GM19099 (cell line): Measurements from ENCODE around the gene USP31.

Experiments
- POLR2A ChIP-seq: IDR thresholded peaks from 3 replicates; pipeline ENCODE4 v1.6.1; 2011; ENCODE audit warnings: low read depth; ENCODE audit not compliant: insufficient read length; ENCODE audit errors: extremely low read depth

USP31 gene, protein sequence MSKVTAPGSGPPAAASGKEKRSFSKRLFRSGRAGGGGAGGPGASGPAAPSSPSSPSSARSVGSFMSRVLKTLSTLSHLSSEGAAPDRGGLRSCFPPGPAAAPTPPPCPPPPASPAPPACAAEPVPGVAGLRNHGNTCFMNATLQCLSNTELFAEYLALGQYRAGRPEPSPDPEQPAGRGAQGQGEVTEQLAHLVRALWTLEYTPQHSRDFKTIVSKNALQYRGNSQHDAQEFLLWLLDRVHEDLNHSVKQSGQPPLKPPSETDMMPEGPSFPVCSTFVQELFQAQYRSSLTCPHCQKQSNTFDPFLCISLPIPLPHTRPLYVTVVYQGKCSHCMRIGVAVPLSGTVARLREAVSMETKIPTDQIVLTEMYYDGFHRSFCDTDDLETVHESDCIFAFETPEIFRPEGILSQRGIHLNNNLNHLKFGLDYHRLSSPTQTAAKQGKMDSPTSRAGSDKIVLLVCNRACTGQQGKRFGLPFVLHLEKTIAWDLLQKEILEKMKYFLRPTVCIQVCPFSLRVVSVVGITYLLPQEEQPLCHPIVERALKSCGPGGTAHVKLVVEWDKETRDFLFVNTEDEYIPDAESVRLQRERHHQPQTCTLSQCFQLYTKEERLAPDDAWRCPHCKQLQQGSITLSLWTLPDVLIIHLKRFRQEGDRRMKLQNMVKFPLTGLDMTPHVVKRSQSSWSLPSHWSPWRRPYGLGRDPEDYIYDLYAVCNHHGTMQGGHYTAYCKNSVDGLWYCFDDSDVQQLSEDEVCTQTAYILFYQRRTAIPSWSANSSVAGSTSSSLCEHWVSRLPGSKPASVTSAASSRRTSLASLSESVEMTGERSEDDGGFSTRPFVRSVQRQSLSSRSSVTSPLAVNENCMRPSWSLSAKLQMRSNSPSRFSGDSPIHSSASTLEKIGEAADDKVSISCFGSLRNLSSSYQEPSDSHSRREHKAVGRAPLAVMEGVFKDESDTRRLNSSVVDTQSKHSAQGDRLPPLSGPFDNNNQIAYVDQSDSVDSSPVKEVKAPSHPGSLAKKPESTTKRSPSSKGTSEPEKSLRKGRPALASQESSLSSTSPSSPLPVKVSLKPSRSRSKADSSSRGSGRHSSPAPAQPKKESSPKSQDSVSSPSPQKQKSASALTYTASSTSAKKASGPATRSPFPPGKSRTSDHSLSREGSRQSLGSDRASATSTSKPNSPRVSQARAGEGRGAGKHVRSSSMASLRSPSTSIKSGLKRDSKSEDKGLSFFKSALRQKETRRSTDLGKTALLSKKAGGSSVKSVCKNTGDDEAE (N-terminal part only)

DNA sequence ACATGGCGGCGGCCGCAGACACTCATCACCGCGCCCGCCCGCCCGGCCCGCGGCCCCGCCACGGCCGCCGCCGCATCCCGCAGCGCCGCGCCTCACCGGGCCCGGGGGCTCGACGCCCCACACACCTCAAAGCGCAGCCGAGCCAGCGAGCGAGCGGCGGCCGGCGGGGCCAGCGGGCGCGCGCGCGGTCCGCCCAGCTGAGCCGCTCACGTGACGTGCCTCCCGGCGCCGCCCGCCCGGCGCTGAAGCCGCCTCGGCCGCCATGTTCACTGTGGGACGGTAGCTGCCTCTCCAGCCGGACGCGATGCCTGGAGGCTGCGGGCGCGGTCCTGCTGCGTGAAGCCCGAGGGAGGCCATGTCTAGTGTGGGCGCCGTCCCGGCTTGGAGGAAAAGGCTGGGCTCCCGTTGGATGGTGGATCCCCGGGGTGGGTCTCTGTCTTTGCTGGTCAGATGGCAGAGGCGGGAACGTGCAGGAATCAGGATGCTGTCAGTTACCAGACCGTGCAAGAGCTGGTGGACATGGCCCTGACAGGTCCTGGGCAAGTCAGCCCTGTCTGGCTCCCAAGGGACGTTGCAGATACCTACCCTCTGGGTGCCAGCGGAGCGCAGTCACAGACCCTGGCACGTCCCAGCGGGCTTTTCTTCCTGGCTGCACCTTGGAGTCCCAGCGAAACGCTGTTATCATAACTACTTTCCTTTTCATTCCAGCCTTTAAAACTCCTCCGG, at the start of gene USP31:
Gene USP31 (minus strand): TSS at position 186 of the 726 bp plus-strand sequence. CDS start 182 bp downstream, at position 4.
- TF ChIP-seq POLR2A: peak; percentile 49

DNA sequence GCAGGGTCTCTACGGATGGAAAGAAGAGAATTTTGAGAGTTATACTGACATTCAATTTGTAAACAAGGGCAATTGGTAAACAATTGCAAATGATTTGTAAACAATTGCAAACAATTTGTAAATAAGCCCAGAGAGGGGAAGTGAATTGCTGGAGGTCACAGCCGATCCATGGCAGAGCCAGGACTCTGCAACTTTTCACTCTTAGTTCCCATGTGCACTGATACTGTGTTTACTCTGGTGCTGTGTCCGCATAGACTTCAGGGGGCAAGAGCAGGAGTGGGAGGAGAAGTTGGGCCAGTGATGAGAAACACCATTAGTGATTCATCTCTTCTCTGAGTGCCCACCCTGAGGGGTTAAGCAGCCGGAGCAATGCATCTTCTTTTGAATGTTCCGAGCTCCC, 47.3 kb upstream of the USP31 start:
- no peak for TF ChIP-seq POLR2A

DNA sequence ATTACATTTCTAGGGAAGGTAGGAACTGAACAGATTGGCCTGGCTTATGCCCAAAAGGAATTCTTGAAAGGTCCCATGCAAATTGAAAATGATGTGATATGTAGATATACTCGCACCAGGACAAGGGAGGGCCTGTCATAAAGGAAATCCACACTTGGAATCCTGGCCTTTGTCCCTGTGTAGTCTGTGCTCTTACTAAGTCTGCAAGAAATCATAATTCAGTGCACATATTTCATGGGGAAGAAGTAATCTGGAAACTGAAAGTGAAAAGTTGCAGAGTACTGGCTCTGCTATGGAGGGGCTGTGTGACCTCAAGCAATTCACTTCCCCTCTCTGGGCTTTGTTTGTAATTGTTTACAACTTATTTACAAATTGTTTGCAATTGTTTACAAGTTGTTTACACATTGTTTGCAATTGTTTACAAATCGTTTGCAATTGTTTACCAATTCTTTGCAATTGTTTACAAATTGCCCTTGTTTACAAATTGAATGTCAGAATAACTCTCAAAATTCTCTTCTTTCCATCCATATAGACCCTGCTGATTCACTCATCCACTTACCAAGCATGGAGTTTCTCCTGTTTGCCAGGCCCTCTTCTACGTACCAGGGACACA, 46.2 kb upstream of the USP31 start:
- TF ChIP-seq POLR2A: no peak

DNA sequence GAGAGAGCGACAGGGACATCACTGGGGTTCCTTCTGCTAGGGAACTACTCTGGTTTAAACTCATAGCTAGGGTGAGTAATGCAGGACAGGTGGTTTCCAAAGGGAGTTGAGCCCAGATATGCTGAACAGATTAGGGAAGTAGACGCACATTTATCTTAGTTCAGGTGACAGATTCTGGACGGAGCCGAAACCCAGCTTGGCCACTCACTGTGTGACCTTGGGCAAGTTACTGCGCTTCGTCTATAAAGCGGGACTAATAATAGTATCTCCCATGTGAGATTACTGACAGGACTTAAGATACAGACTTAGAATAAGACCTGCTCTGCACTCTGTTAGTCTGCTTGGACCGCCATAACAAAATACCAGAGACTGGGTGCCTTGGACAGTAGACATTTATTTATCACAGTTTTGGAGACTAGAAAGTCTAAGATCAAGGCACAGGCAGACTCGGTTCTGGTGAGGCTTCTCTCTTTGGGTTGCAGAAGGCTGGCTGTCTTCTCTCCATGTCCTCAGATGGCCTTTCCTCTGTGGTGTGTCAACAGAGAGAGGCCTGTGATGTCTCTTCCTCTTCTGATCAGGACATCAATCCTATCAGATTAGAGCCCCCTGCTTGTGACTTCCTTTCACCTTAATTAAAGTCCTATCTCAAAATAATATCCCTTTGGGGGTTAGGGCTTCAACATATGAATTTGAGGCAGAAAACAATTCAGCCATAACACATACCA, 45.4 kb upstream of the USP31 start:
- TF ChIP-seq POLR2A: no peak

- TF ChIP-seq POLR2A: no peak
Measured at GRCh38 chr16:23188911-23189310, 39.7 kb upstream of the USP31 start.

DNA sequence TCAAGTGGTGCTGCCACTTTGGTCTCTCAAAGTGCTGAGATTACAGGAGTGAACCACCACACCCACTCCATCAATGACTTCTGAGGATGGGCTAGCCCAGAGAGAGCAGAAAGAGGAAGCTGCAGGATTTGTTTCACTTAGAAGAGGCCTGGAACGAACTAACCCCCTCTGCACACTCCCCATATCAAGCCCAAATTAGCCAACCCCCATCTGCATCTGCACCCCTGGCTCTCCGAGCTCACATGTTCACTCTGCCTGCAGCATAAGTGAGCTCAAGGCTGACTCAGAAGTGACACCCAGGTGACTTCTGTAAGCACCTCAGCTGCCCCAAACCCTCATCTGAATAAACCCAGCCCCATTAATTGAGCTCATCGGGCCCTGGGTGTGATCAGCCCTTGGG, 38.1 kb upstream of the USP31 start:
- TF ChIP-seq POLR2A: no peak

- no peak for TF ChIP-seq POLR2A
Measured at GRCh38 chr16:23186171-23186570, 36.9 kb upstream of the USP31 start.

DNA sequence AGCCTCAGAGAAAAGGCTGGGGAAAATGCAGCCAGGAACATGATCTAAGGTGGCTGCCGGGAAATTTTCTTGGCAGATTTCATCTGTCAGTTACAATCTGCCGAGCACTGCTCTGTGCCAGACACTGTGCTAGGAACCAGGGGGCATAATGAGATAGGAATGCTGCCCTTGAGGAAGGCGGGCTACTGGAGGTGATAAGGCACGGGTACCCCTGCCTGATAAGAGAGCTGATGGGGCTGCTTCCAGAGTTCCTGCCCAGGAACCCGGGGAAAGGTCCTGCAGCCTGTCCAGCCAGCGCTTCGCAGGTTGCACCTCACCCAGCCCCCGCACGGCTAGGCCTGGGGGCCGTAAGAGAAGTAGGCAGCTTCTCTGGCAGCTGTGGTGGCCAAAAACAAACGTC, 36.4 kb upstream of the USP31 start:
- no peak for TF ChIP-seq POLR2A

DNA sequence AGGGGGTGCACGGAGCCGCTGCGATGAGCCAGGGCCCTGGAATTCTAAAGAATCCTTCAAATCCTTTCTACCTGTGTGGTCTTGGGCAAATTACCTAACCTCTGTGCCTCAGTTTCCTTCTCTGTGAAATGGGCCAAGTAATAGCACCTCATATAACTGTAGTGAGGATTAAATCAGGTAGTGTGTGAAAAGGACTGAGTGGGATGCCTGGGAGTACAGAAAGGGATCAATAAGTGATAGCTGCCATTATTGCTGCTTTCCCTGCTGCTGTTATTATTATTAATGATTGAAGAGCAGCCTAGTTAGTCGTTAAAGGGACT, 34.3 kb upstream of the USP31 start:
- no peak for TF ChIP-seq POLR2A

DNA sequence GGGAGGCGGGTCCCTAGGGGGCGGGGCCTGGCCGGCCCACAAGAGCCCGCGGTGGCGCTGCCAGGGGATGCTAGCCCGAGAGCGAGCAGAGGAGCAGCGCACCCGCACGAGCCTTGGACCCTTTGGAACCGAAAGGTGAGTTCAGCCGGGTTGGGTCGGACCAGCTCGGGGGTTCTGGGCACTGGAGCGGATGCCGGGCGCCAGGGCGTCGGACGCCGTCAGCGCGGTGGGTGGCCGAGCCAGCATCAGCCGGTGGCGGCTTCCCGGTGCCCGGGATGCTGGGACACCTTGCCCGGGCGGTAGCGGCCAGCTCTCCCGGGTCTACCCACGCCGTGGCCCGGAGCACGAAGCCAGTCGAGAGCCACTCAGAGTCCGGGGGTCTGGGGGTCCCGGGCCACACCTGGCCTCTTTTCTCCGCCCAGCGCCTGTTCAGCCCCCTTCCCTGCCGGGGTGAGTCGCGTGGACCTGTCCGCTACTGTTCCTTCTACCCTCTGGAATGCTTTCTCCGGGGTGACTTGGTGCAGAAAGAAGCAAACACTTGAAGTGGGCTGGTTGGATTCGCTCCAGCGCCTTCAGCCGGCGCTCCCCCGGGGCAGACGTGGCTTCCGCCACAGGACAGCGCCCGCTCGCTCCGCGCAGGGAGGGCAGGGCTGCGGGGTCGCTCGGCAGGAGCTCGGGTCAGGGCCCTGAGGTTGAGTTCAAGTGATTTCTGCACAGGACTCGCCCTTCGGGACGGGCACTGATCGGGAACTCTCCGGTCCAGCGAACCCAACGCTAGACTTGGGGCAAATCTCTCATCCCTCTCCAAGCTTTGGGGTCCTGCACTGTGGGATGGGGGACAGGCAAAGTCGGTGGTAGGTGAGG, 33.7 kb upstream of the USP31 start, which contains the start of gene SCNN1G:
Gene SCNN1G (plus strand): TSS at position 67 of the 864 bp plus-strand sequence. CDS start 3,527 bp downstream, outside the sequence.
- TF ChIP-seq POLR2A: no peak

GRCh38 chr16:23182206-23182678, 33.0 kb upstream of the USP31 start:
- TF ChIP-seq POLR2A: no peak

- TF ChIP-seq POLR2A: no peak
Measured at GRCh38 chr16:23181506-23181905, 32.3 kb upstream of the USP31 start.
